ENCODE results near the gene PI4KA.
"Not testable (repeated sequence)": the region's sequence is repeated elsewhere in the genome, so short reads cannot be mapped to it uniquely, and the experiment has no call there.

GRCh38 chr22:20709966-20710365, 148.6 kb downstream of the PI4KA start:
- not testable (repeated sequence) for TF ChIP-seq POLR2A (IDR thresholded peaks at IDR 0.05; ENCODE audit: extremely low read depth, insufficient read length); MAX (IDR thresholded peaks at IDR 0.05; ENCODE audit: low read depth, low read length); MYC (IDR thresholded peaks at IDR 0.05; ENCODE audit: low read depth, low read length)
- TF ChIP-seq, protein P1, sequence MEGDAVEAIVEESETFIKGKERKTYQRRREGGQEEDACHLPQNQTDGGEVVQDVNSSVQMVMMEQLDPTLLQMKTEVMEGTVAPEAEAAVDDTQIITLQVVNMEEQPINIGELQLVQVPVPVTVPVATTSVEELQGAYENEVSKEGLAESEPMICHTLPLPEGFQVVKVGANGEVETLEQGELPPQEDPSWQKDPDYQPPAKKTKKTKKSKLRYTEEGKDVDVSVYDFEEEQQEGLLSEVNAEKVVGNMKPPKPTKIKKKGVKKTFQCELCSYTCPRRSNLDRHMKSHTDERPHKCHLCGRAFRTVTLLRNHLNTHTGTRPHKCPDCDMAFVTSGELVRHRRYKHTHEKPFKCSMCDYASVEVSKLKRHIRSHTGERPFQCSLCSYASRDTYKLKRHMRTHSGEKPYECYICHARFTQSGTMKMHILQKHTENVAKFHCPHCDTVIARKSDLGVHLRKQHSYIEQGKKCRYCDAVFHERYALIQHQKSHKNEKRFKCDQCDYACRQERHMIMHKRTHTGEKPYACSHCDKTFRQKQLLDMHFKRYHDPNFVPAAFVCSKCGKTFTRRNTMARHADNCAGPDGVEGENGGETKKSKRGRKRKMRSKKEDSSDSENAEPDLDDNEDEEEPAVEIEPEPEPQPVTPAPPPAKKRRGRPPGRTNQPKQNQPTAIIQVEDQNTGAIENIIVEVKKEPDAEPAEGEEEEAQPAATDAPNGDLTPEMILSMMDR (IDR thresholded peaks at IDR 0.05; ENCODE audit: low read depth, low read length): not testable (repeated sequence)

All from NB4 (cell line).